Sigmoid colon (tissue), 4 donors: ENCODE results near the gene CPN2.

Experiments
- EP300 ChIP-seq, 4 donors: sonication (generic); formaldehyde crosslinking; IDR thresholded peaks; one replicate each; pipeline ENCODE4 v1.6.1; 2017; ENCODE audit warnings: antibody characterized with exemption in 4 of 4
- TF ChIP-seq, protein P1 (sequence below), 4 experiments: fragments of 450-650 bp in 3 of 4; fragments of 200-600 bp in 1 of 4; IDR thresholded peaks; one replicate each; pipeline ENCODE4 v1.5.1; 2016 to 2019; ENCODE audit warnings: antibody characterized with exemption in 4 of 4, mild to moderate bottlenecking in 3 of 4, moderate library complexity in 2 of 4

DNA sequence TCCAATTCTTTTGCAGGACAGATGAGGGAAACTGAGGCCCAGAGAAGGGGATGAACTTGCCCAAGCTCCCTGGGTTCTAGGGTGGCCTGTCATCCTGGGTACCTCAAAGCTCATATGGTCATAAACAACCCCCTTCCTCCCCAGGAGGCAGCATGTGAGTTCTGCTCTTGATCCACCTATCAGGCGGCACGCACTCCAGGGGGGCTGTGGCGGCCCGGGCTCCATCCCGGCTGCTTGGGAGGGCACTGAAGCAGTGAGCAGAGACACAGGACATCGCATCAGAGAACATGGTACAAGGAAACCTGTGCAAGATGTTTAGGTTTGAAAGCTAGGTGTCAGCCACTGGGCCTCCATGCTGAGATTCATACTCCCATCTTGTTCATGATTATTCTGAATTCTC, 34.2 kb downstream of the CPN2 start:
- TF ChIP-seq EP300 (IDR thresholded peaks at IDR 0.05), result no peak
- TF ChIP-seq, protein P1, sequence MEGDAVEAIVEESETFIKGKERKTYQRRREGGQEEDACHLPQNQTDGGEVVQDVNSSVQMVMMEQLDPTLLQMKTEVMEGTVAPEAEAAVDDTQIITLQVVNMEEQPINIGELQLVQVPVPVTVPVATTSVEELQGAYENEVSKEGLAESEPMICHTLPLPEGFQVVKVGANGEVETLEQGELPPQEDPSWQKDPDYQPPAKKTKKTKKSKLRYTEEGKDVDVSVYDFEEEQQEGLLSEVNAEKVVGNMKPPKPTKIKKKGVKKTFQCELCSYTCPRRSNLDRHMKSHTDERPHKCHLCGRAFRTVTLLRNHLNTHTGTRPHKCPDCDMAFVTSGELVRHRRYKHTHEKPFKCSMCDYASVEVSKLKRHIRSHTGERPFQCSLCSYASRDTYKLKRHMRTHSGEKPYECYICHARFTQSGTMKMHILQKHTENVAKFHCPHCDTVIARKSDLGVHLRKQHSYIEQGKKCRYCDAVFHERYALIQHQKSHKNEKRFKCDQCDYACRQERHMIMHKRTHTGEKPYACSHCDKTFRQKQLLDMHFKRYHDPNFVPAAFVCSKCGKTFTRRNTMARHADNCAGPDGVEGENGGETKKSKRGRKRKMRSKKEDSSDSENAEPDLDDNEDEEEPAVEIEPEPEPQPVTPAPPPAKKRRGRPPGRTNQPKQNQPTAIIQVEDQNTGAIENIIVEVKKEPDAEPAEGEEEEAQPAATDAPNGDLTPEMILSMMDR (IDR thresholded peaks at IDR 0.05), result no peak
